Measurements from ENCODE around the gene OR2A14.
A peak's percentile ranks its signal among the peaks of the same experiment; 100 is the strongest.
"Not testable (repeated sequence)": the region's sequence is repeated elsewhere in the genome, so short reads cannot be mapped to it uniquely, and the experiment has no call there.

DNA sequence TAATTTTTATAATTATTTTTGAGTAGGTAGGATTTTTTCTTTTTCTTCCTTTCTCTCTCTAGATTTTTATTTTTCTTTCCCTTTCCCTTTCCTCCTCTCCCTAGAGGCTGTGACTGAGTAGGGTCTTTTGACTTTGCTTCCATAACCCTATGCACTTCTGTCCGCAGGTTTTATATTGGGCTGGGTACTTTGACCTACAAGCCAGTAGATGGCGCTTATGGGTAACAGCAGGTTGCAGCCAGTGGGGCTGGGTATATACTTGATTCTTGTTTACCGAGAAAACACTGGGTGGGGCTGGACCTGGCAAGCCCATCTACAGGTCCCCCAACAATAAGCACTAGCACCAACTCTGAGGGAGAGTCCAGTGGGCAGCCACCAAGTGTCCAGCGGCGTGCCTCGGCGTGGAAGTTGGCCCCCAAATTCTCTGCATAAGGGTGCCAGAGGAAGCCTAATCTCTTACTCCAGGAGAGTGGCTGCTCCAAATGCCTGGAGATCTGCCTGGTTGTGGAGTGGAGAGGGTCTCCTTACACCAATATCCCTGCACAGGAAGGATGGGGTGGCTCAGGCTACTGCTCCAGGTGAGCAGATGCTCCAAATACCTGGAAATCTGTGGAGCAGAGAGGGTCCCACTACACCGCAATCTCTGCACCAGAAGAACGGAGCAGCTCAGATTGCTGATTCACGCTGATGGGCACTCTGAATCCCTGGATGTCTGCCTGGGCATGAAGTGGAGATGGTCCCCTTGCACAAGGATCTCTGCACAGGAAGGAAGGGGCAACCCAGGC lies 55.6 kb downstream of the OR2A14 start:
- peak in 2 of 3 experiments; percentile 33 to 43 for TF ChIP-seq CTCF (IDR thresholded peaks at IDR 0.05)
- not testable (repeated sequence) for TF ChIP-seq POLR2A (IDR thresholded peaks at IDR 0.05)
